Measurements from ENCODE around the gene AGBL1.

DNA sequence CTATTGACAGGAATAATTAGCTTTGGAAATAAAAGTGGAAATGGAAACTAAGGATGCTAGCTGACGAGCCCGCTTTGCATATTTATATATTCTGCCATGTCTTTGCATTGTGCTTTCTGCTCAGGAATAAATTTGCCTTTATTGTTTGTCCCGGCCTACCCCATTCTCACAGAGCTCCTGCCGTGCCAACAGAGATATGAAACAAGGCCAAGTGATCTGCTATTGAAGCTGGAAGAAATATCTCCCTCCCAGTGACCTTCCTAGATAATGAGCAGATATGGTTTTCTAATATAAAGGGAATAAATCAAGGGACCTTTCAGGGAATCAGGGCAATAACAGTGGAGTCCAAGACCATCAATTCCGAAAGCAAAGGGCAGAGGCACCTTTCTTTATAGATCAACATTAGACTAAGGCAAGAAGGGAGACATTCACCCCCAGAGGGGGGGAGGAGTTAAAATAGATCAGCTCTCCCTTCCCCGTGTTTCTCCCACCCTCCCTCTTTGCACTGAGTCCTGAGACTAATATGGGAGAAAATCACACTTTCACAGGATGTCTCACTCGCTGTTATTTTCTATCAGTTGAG, 664.6 kb downstream of the AGBL1 start:
- no peak for TF ChIP-seq EZH2phosphoT487 (IDR thresholded peaks at IDR 0.05)
- TF ChIP-seq, protein P1, sequence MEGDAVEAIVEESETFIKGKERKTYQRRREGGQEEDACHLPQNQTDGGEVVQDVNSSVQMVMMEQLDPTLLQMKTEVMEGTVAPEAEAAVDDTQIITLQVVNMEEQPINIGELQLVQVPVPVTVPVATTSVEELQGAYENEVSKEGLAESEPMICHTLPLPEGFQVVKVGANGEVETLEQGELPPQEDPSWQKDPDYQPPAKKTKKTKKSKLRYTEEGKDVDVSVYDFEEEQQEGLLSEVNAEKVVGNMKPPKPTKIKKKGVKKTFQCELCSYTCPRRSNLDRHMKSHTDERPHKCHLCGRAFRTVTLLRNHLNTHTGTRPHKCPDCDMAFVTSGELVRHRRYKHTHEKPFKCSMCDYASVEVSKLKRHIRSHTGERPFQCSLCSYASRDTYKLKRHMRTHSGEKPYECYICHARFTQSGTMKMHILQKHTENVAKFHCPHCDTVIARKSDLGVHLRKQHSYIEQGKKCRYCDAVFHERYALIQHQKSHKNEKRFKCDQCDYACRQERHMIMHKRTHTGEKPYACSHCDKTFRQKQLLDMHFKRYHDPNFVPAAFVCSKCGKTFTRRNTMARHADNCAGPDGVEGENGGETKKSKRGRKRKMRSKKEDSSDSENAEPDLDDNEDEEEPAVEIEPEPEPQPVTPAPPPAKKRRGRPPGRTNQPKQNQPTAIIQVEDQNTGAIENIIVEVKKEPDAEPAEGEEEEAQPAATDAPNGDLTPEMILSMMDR (IDR thresholded peaks at IDR 0.05): no peak

All from neural progenitor cell (in vitro differentiated cells).